ENCODE data around the gene ZNF554.

- TF ChIP-seq POLR2A (IDR thresholded peaks at IDR 0.05) (no peak), POLR2AphosphoS5 (IDR thresholded peaks at IDR 0.05) (no peak)
- TF ChIP-seq, protein P1, sequence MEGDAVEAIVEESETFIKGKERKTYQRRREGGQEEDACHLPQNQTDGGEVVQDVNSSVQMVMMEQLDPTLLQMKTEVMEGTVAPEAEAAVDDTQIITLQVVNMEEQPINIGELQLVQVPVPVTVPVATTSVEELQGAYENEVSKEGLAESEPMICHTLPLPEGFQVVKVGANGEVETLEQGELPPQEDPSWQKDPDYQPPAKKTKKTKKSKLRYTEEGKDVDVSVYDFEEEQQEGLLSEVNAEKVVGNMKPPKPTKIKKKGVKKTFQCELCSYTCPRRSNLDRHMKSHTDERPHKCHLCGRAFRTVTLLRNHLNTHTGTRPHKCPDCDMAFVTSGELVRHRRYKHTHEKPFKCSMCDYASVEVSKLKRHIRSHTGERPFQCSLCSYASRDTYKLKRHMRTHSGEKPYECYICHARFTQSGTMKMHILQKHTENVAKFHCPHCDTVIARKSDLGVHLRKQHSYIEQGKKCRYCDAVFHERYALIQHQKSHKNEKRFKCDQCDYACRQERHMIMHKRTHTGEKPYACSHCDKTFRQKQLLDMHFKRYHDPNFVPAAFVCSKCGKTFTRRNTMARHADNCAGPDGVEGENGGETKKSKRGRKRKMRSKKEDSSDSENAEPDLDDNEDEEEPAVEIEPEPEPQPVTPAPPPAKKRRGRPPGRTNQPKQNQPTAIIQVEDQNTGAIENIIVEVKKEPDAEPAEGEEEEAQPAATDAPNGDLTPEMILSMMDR (IDR thresholded peaks at IDR 0.05 in 8 of 11, conservative IDR thresholded peaks at IDR 0.05 in 3 of 11): no peak
Observed at GRCh38 chr19:2783781-2784145, 35.9 kb upstream of the ZNF554 start.
